Renal cortical epithelial cell (primary cell): ENCODE measurements around the gene TPCN1. TPM values are rescaled to one million over a fixed set of nuclear protein-coding genes. Genes with fewer than 3 reads are reported as not detected.

Experiments
- DNase-seq: peaks from one replicate; pipeline ENCODE4 v3.0.0-alpha.2; 2011; ENCODE audit warnings: low read depth
- total RNA-seq: library from RNA; depleted of rRNA; stranded (reverse); fragments of >200 nt; gene quantifications from 2 replicates; pipeline ENCODE4 v1.2.3, GENCODE V29; 2014

Gene TPCN1
- total RNA-seq, 1 donor from 2014 or later = 48.6 TPM

- no peak for DNase-seq
Measured at GRCh38 chr12:113285679-113286610, 64.7 kb downstream of the TPCN1 start.

DNA sequence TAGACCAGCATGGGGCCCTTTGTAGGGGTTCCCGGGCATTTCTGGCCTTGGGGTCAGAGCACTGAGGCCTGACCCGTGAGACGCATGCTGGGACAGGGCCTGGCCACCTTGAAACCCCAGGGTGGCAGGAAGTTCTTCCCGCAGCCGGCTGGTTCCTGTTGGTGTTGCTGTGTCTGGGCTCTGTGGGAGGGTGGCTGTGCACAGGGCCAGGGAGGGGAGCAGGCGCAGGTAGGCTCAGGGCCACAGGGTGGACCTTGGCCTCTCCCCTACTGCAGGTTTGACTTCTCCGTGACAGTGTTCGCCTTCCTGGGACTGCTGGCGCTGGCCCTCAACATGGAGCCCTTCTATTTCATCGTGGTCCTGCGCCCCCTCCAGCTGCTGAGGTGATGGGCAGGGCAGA, 65.4 kb downstream of the TPCN1 start:
- no peak for DNase-seq

DNA sequence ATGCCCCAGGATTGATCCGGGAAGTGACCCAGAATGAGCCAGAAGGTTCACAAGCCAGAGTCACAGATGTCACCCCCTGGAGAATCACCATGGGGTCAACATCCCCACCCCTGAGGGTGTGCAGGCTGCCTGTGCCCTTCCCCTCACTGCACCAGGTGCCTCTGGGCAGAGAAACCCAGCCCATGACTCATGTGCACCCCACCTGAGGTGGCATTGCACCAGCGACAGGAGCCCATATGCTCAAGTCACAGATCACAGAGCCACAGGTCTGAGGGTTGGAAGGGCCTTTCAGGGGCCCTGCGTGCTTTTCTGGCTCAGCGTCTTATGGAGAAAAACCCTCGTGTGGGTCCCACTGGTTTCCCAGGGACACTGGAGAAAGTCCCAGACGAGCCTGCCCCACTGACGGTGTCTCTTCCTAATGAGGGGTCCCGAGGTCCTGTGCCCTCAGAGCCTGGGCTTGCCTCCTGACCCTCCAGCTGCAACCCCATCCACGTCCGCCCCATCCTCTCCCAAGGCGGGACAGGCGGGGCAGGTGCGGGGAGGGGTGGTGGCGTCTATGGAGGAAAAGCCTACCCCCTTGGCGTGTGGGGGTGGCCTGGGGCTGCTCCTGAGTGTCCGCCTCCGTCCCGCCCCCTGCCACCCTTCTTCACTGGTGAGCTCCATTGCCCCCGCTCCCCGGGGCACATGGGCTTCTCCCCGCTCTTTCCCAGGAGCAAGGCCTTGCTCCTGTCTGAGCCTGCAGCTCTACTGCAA, 66.1 kb downstream of the TPCN1 start:
- no peak for DNase-seq

- DNase-seq = no peak
Measured at GRCh38 chr12:113287899-113288282, 66.6 kb downstream of the TPCN1 start.

- DNase-seq = no peak
Measured at GRCh38 chr12:113289361-113289760, 68.1 kb downstream of the TPCN1 start.

- DNase-seq = no peak
Measured at GRCh38 chr12:113290506-113290905, 69.2 kb downstream of the TPCN1 start.

DNA sequence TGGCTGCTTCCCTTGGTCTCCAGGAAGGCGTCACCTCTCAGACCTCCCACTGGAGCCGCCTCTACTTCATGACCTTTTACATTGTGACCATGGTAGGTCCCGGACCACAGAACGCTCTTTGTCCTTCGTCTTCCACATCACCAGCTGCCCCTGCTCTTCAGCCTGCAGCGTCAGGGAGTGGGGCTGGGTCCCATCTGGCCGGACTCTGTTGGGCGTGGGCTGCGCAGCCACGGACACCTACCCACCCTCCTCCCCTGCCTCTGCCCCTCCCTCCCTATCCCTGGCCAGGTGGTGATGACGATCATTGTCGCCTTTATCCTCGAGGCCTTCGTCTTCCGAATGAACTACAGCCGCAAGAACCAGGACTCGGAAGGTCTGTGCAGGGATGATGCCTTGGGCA, 70.3 kb downstream of the TPCN1 start:
- no peak for DNase-seq

DNA sequence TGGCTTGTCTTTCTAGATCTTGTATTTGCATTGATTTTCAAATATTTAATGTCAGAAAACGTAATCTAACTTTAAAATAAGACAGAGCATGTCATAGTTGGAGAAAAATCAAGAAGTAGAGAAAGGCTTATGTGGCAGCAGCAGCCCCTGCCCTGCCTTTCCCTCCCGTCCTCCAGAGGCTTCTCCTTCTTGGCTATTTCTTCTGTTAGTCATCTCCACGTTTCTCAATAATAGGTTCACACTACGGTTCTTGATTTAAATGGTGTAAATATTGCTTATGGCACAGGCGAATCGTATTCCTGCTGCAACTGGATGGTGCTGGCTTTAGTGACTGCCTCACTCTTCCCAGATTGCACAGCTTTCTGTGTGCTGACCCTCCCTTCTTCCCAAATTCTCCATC, 70.8 kb downstream of the TPCN1 start:
- peak; percentile 32 for DNase-seq

DNA sequence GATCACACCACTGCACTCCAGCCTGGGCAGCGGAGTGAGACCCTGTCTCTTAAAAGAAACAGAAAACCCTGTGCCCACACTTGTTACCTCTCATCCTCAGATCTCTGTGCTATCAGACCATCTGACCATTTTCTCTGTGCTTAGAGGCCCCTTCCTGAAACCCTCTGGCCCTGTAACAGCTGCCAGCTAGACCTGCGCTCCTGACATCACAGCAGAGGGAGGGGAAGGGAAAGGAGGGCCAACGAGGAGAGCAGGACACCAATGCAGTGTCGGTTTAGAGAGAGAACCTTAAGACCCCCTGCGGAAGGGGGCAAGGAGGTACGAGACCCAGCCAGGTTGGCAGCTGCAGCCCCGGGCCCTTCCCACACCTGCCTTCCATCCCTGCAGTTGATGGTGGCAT, 71.3 kb downstream of the TPCN1 start:
- DNase-seq = no peak

- DNase-seq = no peak
Measured at GRCh38 chr12:113293100-113293499, 71.8 kb downstream of the TPCN1 start.

DNA sequence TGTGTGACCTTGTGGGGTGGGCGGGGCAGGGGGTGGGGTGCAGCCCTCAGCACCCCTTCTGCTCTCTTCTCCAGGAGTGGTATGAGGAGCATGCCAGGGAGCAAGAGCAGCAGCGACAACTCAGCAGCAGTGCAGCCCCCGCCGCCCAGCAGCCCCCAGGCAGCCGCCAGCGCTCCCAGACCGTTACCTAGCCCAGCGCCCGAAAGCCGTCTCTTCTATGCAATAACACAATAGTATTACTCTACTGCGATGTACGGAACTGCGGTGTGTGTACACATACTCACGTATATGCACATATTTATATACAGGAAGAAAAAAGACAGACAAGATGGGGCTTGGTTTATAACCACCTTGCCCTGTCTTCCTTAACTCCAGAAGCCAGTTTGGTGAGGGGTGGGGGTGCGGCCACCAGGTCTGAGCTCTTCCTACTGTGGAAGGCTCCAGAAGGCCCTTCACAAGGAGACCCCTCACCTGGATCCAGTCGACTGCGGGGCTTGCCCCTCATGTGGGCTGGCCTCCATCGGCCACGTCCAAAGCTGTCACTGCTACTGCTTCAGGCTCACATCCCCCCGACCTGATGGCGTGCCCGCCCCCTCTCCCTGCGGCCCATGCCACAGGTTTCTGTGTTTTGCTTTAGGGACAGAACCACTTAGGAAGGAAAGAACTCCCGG, 74.8 kb downstream of the TPCN1 start:
- DNase-seq = no peak

DNA sequence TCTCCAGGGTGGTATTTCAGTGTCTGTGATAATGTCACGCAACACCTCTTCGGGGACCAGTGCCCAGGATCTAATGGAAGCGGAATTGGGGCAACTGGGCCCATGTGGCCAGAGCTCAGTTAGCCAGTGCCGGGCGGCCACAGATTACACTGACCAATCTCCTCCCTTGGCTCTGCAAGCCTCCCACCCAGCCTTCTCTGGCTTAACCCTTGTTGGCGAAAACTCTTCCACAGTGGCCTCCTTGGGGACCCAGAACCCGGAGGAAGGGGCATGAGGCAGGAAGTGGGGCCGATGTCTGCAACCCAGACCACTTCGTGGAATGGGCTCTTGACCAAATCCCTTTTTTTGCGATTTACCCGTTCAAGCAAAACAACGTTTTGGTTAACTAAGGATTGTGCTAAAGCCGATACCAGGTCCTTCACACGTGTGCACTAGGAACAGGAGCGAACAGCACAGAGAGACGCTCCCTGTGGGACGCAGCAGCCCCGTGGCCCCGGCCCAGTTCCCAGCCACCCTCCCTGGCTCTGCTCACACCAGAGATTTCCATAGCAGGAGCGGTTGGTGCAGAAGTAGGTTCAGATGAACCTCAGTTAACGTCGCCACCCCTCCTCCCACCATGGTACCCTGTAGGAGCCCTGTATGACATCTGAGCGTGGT, 75.4 kb downstream of the TPCN1 start:
- DNase-seq = no peak

GRCh38 chr12:113297214-113297587, 75.9 kb downstream of the TPCN1 start:
- no peak for DNase-seq

DNA sequence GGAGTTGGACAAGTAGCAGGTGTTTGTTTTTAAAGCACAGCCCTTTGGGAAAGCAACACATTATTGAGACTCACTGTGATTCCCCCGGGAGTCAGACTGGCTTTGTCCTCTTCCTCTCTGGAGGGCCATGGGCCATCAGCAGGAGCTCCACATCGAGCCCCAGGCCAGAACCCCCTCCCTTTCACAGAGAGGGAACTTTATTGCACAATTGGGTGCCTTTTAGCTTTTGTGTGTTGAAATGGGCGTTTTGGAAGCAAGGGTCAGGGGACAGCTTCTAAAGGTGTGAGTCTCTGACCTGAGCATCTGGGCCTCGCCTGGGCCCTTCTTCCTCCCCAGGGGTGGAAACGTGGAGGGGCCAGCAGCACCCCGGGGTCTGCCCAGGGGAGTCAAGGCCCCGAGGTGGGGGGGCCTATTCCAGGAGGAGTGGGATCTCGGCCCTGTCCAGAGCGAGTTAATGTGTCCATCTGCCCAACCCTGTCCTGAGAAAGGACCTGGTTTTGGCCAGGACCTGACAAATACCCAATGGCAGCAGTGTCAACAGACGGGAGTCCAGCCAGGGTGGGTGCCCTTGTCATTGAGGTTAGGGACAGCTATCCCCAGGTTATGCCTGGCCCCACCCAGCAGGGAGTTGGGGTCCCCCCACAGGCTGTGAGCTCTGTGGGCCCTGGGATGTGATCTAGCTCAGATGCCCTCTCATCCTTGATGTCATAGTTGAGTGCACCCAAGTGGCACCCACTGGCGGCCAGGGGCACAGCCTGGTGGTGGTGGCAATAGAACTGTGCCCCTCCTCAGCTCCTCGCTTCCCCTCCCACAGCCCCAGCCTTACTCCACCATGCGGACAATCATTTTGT, 76.6 kb downstream of the TPCN1 start:
- no peak for DNase-seq

DNA sequence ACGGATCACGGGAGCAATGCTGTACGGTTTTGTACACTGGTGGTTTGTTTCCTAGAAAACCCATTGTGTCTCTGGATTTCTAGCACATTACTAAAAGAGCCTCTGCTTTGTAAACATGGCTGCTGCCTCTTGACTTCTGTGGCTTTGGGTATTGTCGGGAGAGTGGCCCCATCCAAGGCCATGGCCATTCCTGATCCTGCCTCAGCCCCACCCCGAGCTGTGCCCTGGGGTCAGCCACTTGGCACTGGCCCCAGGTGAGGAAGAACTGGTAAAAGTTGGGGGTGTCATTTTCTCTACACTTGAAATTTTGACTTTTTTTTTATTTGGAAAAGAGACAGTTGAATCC, 77.2 kb downstream of the TPCN1 start:
- no peak for DNase-seq

DNA sequence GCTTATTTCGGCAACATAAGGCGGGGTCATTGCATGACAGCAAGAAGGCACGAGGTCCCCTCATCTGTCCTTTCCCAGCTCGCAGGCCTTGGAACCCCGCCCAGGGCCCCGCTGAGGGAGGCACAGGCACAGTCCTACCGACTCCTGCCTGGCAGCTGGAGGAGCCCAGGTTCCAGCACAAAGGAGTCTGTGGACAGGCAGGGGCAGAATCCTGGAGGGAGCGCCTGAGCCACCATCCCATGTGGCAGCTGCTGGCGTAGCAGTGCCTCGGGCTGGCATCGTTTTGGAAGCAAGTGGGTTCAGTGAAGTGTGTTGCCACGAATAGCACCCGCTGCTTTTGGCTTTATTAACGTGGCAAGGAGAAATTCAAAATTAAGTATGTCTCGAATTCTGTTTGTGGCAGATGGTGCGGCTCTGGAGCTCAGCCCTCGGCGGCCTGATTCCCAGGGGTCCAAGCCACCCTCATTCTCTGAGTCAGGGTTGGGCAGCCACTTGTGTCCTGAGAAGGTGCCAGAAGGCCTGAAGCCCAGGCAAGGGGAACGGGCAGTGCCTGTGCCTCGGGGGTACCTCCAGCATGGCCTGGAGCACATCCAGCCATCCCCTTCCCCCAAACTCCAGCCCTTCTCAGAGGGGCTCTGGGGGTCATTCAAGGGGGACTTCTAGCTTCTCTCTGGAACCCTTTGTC, 77.7 kb downstream of the TPCN1 start:
- DNase-seq = peak; percentile 7

GRCh38 chr12:113299619-113300237, 78.5 kb downstream of the TPCN1 start:
- DNase-seq = peak; percentile 89

GRCh38 chr12:113301811-113302210, 80.5 kb downstream of the TPCN1 start:
- no peak for DNase-seq

GRCh38 chr12:113302466-113302865, 81.2 kb downstream of the TPCN1 start:
- no peak for DNase-seq
